Suprapubic skin (tissue), 4 donors: ENCODE measurements around the gene PFN3. TPM values are rescaled to one million over a fixed set of nuclear protein-coding genes. Genes with fewer than 3 reads are reported as not detected.
A peak's percentile ranks its signal among the peaks of the same experiment; 100 is the strongest.

Source experiments
- DNase-seq, 2 donors: peaks; one replicate each; pipeline ENCODE4 v3.0.0-alpha.2; 2019; ENCODE audit warnings: low spot score in 2 of 2
- H3K27ac ChIP-seq: fragments of 200-600 bp; sonication (generic); one replicate; pipeline ENCODE4 v1.5.1; 2019
- H3K27me3 ChIP-seq: fragments of 200-600 bp; sonication (generic); one replicate; pipeline ENCODE4 v1.5.1; 2019
- H3K36me3 ChIP-seq: fragments of 200-600 bp; sonication (generic); one replicate; pipeline ENCODE4 v1.5.1; 2019
- H3K4me1 ChIP-seq: fragments of 200-600 bp; sonication (generic); one replicate; pipeline ENCODE4 v1.5.1; 2019
- H3K4me3 ChIP-seq: fragments of 200-600 bp; sonication (generic); one replicate; pipeline ENCODE4 v1.5.1; 2019; ENCODE audit warnings: mild to moderate bottlenecking
- H3K9me3 ChIP-seq: fragments of 200-600 bp; sonication (generic); one replicate; pipeline ENCODE4 v1.5.1; 2019
- CTCF ChIP-seq, 2 donors: fragments of 200-600 bp in 1 of 2; fragments of 450-650 bp in 1 of 2; sonication (generic) in 1 of 2; IDR thresholded peaks; one replicate each; pipeline ENCODE4 v1.5.1; 2016 to 2019; ENCODE audit warnings: antibody characterized with exemption in 2 of 2, mild to moderate bottlenecking in 1 of 2, moderate library complexity in 1 of 2
- EP300 ChIP-seq: sonication (generic); formaldehyde crosslinking; IDR thresholded peaks from one replicate; pipeline ENCODE4 v1.6.1; 2017; ENCODE audit warnings: antibody characterized with exemption
- POLR2A ChIP-seq, 2 donors: fragments of 450-650 bp; IDR thresholded peaks; one replicate each; pipeline ENCODE4 v1.6.1; 2017; ENCODE audit warnings: antibody characterized with exemption in 2 of 2, mild to moderate bottlenecking in 2 of 2, moderate library complexity in 2 of 2
- POLR2AphosphoS5 ChIP-seq, 3 donors: sonication (generic); formaldehyde crosslinking; IDR thresholded peaks; one replicate each; pipeline ENCODE4 v1.6.1; 2017; ENCODE audit warnings: antibody characterized with exemption in 3 of 3
- WGBS: methylation state at CpG from one replicate; pipeline ENCODE4 v1.1.5; 2018; 5-methylcytosine and 5-hydroxymethylcytosine counted together
- total RNA-seq, 4 donors: library from RNA; depleted of rRNA; stranded (reverse); fragments of >200 nt; gene quantifications; one replicate each; pipeline ENCODE4 v1.1.0, GENCODE V29; 2016

The PFN3 gene
- total RNA-seq, 4 donors from 2014 or later = not detected

- WGBS = 81% methylated on average over 7 of the region's 14 CpGs
- Histone ChIP-seq H3K27me3 (no peaks in the 10 kb centered on the region), H3K9me3 (no peaks in the 10 kb centered on the region), H3K36me3 (no peaks in the 10 kb centered on the region), H3K27ac (peak overlapping the region; percentile 83), H3K4me3 (no peak overlapping the region), H3K4me1 (peaks cover 77% of the 10 kb centered on the region)
- no peak for TF ChIP-seq CTCF (IDR thresholded peaks at IDR 0.05)
- TF ChIP-seq POLR2A (IDR thresholded peaks at IDR 0.05) = no peak
- no peak for TF ChIP-seq POLR2AphosphoS5 (IDR thresholded peaks at IDR 0.05)
- no peak for TF ChIP-seq EP300
- no peak for DNase-seq
Observed at GRCh38 chr5:177365845-177366527, 34.5 kb downstream of the PFN3 start.

GRCh38 chr5:177364159-177364962 lies 36.1 kb downstream of the PFN3 start:
- Histone ChIP-seq H3K4me3 (no peak overlapping the region), H3K27me3 (no peaks in the 10 kb centered on the region), H3K36me3 (no peaks in the 10 kb centered on the region), H3K9me3 (no peaks in the 10 kb centered on the region), H3K4me1 (peaks cover 63% of the 10 kb centered on the region), H3K27ac (no peak overlapping the region)
- TF ChIP-seq EP300 = no peak
- TF ChIP-seq POLR2A (IDR thresholded peaks at IDR 0.05) = no peak
- TF ChIP-seq CTCF (IDR thresholded peaks at IDR 0.05) = no peak
- TF ChIP-seq POLR2AphosphoS5 (IDR thresholded peaks at IDR 0.05) = no peak
- DNase-seq = no peak
- 69% methylated on average over 11 of the region's 11 CpGs for WGBS

DNA sequence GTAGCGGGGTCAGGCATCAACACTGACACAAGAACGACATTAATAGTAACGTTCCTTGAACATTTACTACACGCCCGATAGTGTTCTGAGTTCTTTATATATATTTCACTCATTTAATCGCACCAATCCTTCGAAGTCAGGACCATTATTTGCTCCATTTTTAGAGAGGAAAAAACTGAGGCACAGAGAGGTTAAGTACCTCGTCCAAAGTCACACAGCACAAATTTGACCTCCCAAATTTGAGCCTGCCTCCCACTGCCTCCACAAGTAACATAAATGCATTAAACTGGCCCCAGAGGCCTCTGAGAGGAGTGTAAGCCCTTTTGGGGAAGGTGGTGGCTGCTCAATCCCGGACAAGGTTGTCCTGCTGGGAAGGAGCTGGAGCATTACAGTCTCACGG lies 36.9 kb downstream of the PFN3 start:
- 28% methylated on average over 10 of the region's 10 CpGs for WGBS
- Histone ChIP-seq H3K4me3 (peak overlapping the region; percentile 54), H3K4me1 (peaks cover 63% of the 10 kb centered on the region), H3K36me3 (no peaks in the 10 kb centered on the region), H3K27me3 (no peaks in the 10 kb centered on the region), H3K9me3 (no peaks in the 10 kb centered on the region), H3K27ac (no peak overlapping the region)
- TF ChIP-seq POLR2A (IDR thresholded peaks at IDR 0.05) (no peak), POLR2AphosphoS5 (IDR thresholded peaks at IDR 0.05) (no peak), EP300 (no peak), CTCF (IDR thresholded peaks at IDR 0.05) (no peak)
- no peak for DNase-seq

GRCh38 chr5:177362610-177363507 lies 37.6 kb downstream of the PFN3 start:
- no peaks in the 10 kb centered on the region for H3K36me3 ChIP-seq
- H3K27me3 ChIP-seq = no peaks in the 10 kb centered on the region
- H3K27ac ChIP-seq = peak overlapping the region; percentile 86
- H3K9me3 ChIP-seq = no peaks in the 10 kb centered on the region
- TF ChIP-seq CTCF (IDR thresholded peaks at IDR 0.05) (no peak), POLR2A (IDR thresholded peaks at IDR 0.05) (no peak), EP300 (no peak)
- peak overlapping the region; percentile 54 for H3K4me3 ChIP-seq
- 8% methylated on average over 31 of the region's 59 CpGs for WGBS
- DNase-seq = peak in 1 of 2 donors; percentile 76
- peaks cover 64% of the 10 kb centered on the region for H3K4me1 ChIP-seq
